Neuronal stem cell (in vitro differentiated cells): ENCODE results near the gene ANKMY1.

Experiments used
- DNase-seq: peaks from one replicate; pipeline ENCODE4 v3.0.0-alpha.2; 2013; ENCODE audit warnings: low spot score
- H2AFZ ChIP-seq: one replicate; pipeline ENCODE4 v1.6.1; 2013; ENCODE audit warnings: mild to moderate bottlenecking, low read length, inconsistent platforms
- H2AK5ac ChIP-seq: 2 replicates; pipeline ENCODE4 v1.6.1; 2013; ENCODE audit warnings: low read depth, mild to moderate bottlenecking, inconsistent platforms, low read length, moderate library complexity, mixed read lengths
- H2BK120ac ChIP-seq: 2 replicates; pipeline ENCODE4 v1.6.1; 2013; ENCODE audit warnings: low read depth, mild to moderate bottlenecking, inconsistent platforms, low read length, moderate library complexity, mixed read lengths
- H2BK12ac ChIP-seq: one replicate; pipeline ENCODE4 v1.6.1; 2013; ENCODE audit warnings: low read length, inconsistent platforms
- H2BK15ac ChIP-seq: 2 replicates; pipeline ENCODE4 v1.6.1; 2013; ENCODE audit warnings: mild to moderate bottlenecking, low read length, inconsistent platforms, mixed read lengths
- H2BK5ac ChIP-seq: one replicate; pipeline ENCODE4 v1.6.1; 2013; ENCODE audit warnings: inconsistent platforms, mild to moderate bottlenecking, low read length, moderate library complexity
- H3K14ac ChIP-seq: one replicate; pipeline ENCODE4 v1.6.1; 2013; ENCODE audit warnings: low read length, inconsistent platforms
- H3K18ac ChIP-seq: 2 replicates; pipeline ENCODE4 v1.6.1; 2013; ENCODE audit warnings: low read length, inconsistent platforms
- H3K23ac ChIP-seq: 2 replicates; pipeline ENCODE4 v1.6.1; 2013; ENCODE audit warnings: low read depth, mild to moderate bottlenecking, mixed read lengths, low read length, inconsistent platforms; ENCODE audit not compliant: poor library complexity
- H3K27ac ChIP-seq: replicated peaks from 3 replicates; pipeline ENCODE4 v1.5.1; 2013; ENCODE audit warnings: low read length, inconsistent platforms
- H3K27me3 ChIP-seq, 3 experiments: 2 replicates each; pipeline ENCODE4 v1.6.1; 2013; ENCODE audit warnings: low read length in 3 of 3, mild to moderate bottlenecking in 2 of 3, inconsistent platforms in 1 of 3, low read depth in 1 of 3, mixed read lengths in 1 of 3, moderate library complexity in 1 of 3; ENCODE audit not compliant: control insufficient read depth in 3 of 3, insufficient read depth in 3 of 3
- H3K36me3 ChIP-seq, 2 donors: replicated peaks in 1 of 2; 2 replicates each; pipeline ENCODE4 v1.6.1; 2013; ENCODE audit warnings: low read length in 2 of 2; ENCODE audit not compliant: control insufficient read depth in 2 of 2, insufficient read depth in 2 of 2
- H3K4ac ChIP-seq: 2 replicates; pipeline ENCODE4 v1.6.1; 2013; ENCODE audit warnings: inconsistent platforms, mild to moderate bottlenecking, low read length, moderate library complexity
- H3K4me1 ChIP-seq, 2 donors: 1 replicate in 1 of 2; 2 replicates in 1 of 2; pipeline ENCODE4 v1.6.1; 2013; ENCODE audit warnings: low read length in 2 of 2, low read depth in 1 of 2; ENCODE audit not compliant: control insufficient read depth in 2 of 2, insufficient read depth in 1 of 2
- H3K4me2 ChIP-seq: one replicate; pipeline ENCODE4 v1.6.1; 2013; ENCODE audit warnings: mild to moderate bottlenecking, low read length, inconsistent platforms; ENCODE audit not compliant: insufficient read depth, poor library complexity, severe bottlenecking
- H3K4me3 ChIP-seq, 2 donors: 2 replicates each; pipeline ENCODE4 v1.5.1; 2013; ENCODE audit warnings: low read length in 2 of 2, mild to moderate bottlenecking in 2 of 2, inconsistent platforms in 1 of 2, moderate library complexity in 1 of 2
- H3K79me1 ChIP-seq: one replicate; pipeline ENCODE4 v1.6.1; 2013; ENCODE audit warnings: low read depth, mild to moderate bottlenecking, inconsistent platforms, low read length, moderate library complexity
- H3K9ac ChIP-seq: one replicate; pipeline ENCODE4 v1.6.1; 2013; ENCODE audit warnings: mild to moderate bottlenecking, low read depth, low read length, inconsistent platforms; ENCODE audit not compliant: poor library complexity
- H3K9me3 ChIP-seq, 2 donors: replicated peaks in 1 of 2; 2 replicates each; pipeline versions ENCODE3 to v1.6.1; 2013; ENCODE audit warnings: low read length in 2 of 2, mild to moderate bottlenecking in 2 of 2, inconsistent platforms in 1 of 2, low read depth in 1 of 2, mixed read lengths in 1 of 2, moderate library complexity in 1 of 2; ENCODE audit not compliant: control insufficient read depth in 2 of 2, insufficient read depth in 1 of 2
- H4K8ac ChIP-seq: one replicate; pipeline ENCODE4 v1.6.1; 2013; ENCODE audit warnings: low read depth, mild to moderate bottlenecking, inconsistent platforms, low read length, moderate library complexity
- H4K91ac ChIP-seq: one replicate; pipeline ENCODE4 v1.6.1; 2013; ENCODE audit warnings: low read length, low read depth, mild to moderate bottlenecking, inconsistent platforms; ENCODE audit not compliant: poor library complexity
- WGBS, 2 donors: extraction: QIAGEN DNeasy Blood & Tissue Kit; methylation state at CpG; one replicate each; pipeline ENCODE4 v1.1.7; 2013; ENCODE audit warnings: missing lambda C conversion rate in 2 of 2, mixed read lengths in 1 of 2; ENCODE audit not compliant: insufficient read length in 2 of 2, insufficient replicate concordance in 1 of 2; ENCODE audit errors: extremely low coverage in 2 of 2; 5-methylcytosine and 5-hydroxymethylcytosine counted together

Gene ANKMY1

GRCh38 chr2:240585681-240586197, 28.0 kb upstream of the ANKMY1 start:
- Histone ChIP-seq H4K8ac (peak overlapping the region; percentile 56), H3K18ac (peak overlapping the region; percentile 5), H2AK5ac (peak overlapping the region; percentile 53), H3K4me1 (peaks cover 15 to 21% of the 10 kb centered on the region in 2 donors), H3K14ac (no peak overlapping the region), H4K91ac (no peak overlapping the region), H2BK120ac (no peak overlapping the region), H3K4ac (no peak overlapping the region), H3K9ac (peak overlapping the region; percentile 93), H2BK15ac (no peak overlapping the region), H3K36me3 (peaks cover 4 to 40% of the 10 kb centered on the region in 2 donors), H3K4me3 (peak overlapping the region; percentile 90), H2BK5ac (peak overlapping the region; percentile 58), H3K9me3 (peaks cover 0 to 4% of the 10 kb centered on the region in 2 donors), H3K79me1 (peaks cover 30% of the 10 kb centered on the region), H3K4me2 (peak overlapping the region; percentile 66), H2BK12ac (no peak overlapping the region), H3K27me3 (no peaks in the 10 kb centered on the region), H3K23ac (no peak overlapping the region), H3K27ac (peak overlapping the region; percentile 7), H2AFZ (peak overlapping the region; percentile 99)
- no peak for DNase-seq
- WGBS, 2 donors, result no CpG with 5 or more reads among the region's 20 CpGs

GRCh38 chr2:240585101-240585500, 27.3 kb upstream of the ANKMY1 start:
- Histone ChIP-seq H3K4me3 (peak overlapping the region in 1 of 2 donors; percentile 90), H3K14ac (no peak overlapping the region), H2AFZ (no peak overlapping the region), H3K9ac (no peak overlapping the region), H4K8ac (no peak overlapping the region), H3K27me3 (no peaks in the 10 kb centered on the region), H3K9me3 (peaks cover 0 to 4% of the 10 kb centered on the region in 2 donors), H2BK12ac (no peak overlapping the region), H3K4ac (no peak overlapping the region), H3K79me1 (peaks cover 33% of the 10 kb centered on the region), H2BK15ac (no peak overlapping the region), H2BK120ac (no peak overlapping the region), H3K36me3 (peaks cover under 1 to 33% of the 10 kb centered on the region in 2 donors), H3K4me1 (peaks cover 15 to 21% of the 10 kb centered on the region in 2 donors), H3K18ac (no peak overlapping the region), H3K27ac (no peak overlapping the region), H4K91ac (no peak overlapping the region), H2BK5ac (no peak overlapping the region), H2AK5ac (no peak overlapping the region), H3K23ac (no peak overlapping the region), H3K4me2 (peak overlapping the region; percentile 66)
- DNase-seq, result no peak
- no CpG with 5 or more reads among the region's 6 CpGs for WGBS, 2 donors

DNA sequence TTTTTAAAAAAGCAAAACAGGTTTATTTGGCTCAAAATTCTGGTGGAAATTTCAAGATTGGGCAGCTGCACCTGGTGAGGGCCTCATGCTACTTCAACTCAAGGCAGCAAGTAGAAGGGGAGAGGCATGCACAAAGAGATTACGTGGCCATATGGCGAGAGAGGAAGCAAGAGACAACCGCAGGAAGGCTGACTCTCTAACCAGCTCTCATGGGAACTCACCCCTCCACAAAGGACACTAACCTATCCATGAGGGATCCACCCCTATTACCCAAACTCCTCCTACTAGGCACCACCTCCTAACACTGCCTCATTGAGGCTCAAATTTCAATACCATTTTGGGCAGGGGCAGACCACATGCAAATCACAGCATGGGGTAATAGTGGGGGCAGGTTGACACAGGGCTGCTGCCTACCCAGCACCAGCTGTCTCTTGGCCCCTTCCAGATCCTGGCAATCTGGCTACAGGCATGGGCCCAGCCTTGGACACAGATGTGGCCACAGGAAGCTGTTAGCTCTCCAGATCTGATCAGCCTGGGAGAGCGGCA, 26.8 kb upstream of the ANKMY1 start:
- Histone ChIP-seq H3K14ac (no peak overlapping the region), H2BK5ac (no peak overlapping the region), H3K18ac (no peak overlapping the region), H2BK15ac (no peak overlapping the region), H3K4me1 (peaks cover 15 to 21% of the 10 kb centered on the region in 2 donors), H3K9me3 (peaks cover 0 to 4% of the 10 kb centered on the region in 2 donors), H2AK5ac (no peak overlapping the region), H3K4me3 (peak overlapping the region in 1 of 2 donors; percentile 90), H3K36me3 (peaks cover 0 to 30% of the 10 kb centered on the region in 2 donors), H2AFZ (no peak overlapping the region), H3K23ac (no peak overlapping the region), H3K27me3 (no peaks in the 10 kb centered on the region), H3K79me1 (peaks cover 33% of the 10 kb centered on the region), H3K27ac (no peak overlapping the region), H4K91ac (no peak overlapping the region), H4K8ac (no peak overlapping the region), H3K4me2 (no peak overlapping the region), H3K9ac (no peak overlapping the region), H2BK120ac (no peak overlapping the region), H2BK12ac (no peak overlapping the region), H3K4ac (no peak overlapping the region)
- no CpG with 5 or more reads among the region's 4 CpGs for WGBS, 2 donors
- no peak for DNase-seq

DNA sequence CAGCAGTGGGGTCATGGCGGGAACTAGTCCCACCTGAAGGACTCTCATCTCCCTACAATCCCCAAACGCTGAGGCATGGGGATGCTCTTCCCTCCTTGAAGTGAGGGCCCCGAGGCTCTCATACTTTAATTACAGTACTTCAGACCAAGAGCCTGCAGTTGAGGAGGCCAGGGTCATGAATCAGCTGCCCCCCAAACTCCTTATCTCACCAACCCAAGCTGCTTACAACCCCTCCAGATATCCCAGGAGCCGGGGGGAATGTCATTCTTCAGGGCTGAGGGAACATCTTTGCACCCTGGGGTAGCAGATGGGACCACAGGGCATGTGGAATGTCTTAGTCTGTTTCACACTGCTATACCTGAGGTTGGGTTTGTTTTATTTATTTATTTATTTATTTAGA, 26.0 kb upstream of the ANKMY1 start:
- Histone ChIP-seq H3K4me3 (no peak overlapping the region), H2AFZ (no peak overlapping the region), H3K23ac (no peak overlapping the region), H4K91ac (no peak overlapping the region), H2AK5ac (no peak overlapping the region), H3K4me2 (no peak overlapping the region), H4K8ac (no peak overlapping the region), H2BK5ac (no peak overlapping the region), H3K27ac (no peak overlapping the region), H3K27me3 (no peaks in the 10 kb centered on the region), H2BK120ac (no peak overlapping the region), H2BK15ac (no peak overlapping the region), H3K4ac (no peak overlapping the region), H3K9ac (no peak overlapping the region), H3K36me3 (peaks cover 0 to 25% of the 10 kb centered on the region in 2 donors), H3K79me1 (peaks cover 37% of the 10 kb centered on the region), H3K14ac (no peak overlapping the region), H3K4me1 (peaks cover 15 to 21% of the 10 kb centered on the region in 2 donors), H3K9me3 (peaks cover 0 to 4% of the 10 kb centered on the region in 2 donors), H2BK12ac (no peak overlapping the region), H3K18ac (no peak overlapping the region)
- WGBS, 2 donors, result no CpG with 5 or more reads among the region's 4 CpGs
- no peak for DNase-seq
